Mesendoderm (in vitro differentiated cells): Measurements from ENCODE around the gene CHAT.

Experiments
- DNase-seq: peaks from one replicate; pipeline ENCODE4 v3.0.0; 2013
- H2AK5ac ChIP-seq: 2 replicates; pipeline ENCODE4 v1.6.1; 2013; ENCODE audit warnings: low read length, inconsistent platforms
- H2BK120ac ChIP-seq: 2 replicates; pipeline ENCODE4 v1.6.1; 2013; ENCODE audit warnings: low read depth, mild to moderate bottlenecking, low read length, moderate library complexity, mixed read lengths
- H2BK15ac ChIP-seq: replicated peaks from 2 replicates; pipeline ENCODE4 v1.6.1; 2013; ENCODE audit warnings: low read depth, mild to moderate bottlenecking, moderate library complexity
- H2BK5ac ChIP-seq: 2 replicates; pipeline ENCODE4 v1.6.1; 2013; ENCODE audit warnings: low read length, inconsistent platforms
- H3K18ac ChIP-seq: 2 replicates; pipeline ENCODE4 v1.6.1; 2013; ENCODE audit warnings: mild to moderate bottlenecking, low read length, mixed read lengths
- H3K23ac ChIP-seq: one replicate; pipeline ENCODE4 v1.6.1; 2013; ENCODE audit warnings: low read length
- H3K27ac ChIP-seq: 2 replicates; pipeline ENCODE4 v1.5.1; 2013; ENCODE audit warnings: low read depth, mild to moderate bottlenecking, inconsistent platforms, low read length, moderate library complexity
- H3K27me3 ChIP-seq: 2 replicates; pipeline ENCODE4 v1.6.1; 2013; ENCODE audit warnings: low read length, control low read depth, mild to moderate bottlenecking, inconsistent platforms; ENCODE audit not compliant: insufficient read depth, poor library complexity
- H3K36me3 ChIP-seq: 2 replicates; pipeline ENCODE4 v1.6.1; 2013; ENCODE audit warnings: low read length, inconsistent platforms; ENCODE audit not compliant: control insufficient read depth, insufficient read depth
- H3K4ac ChIP-seq: one replicate; pipeline ENCODE4 v1.6.1; 2013; ENCODE audit warnings: low read depth, mild to moderate bottlenecking, low read length, moderate library complexity
- H3K4me1 ChIP-seq: 2 replicates; pipeline ENCODE4 v1.6.1; 2013; ENCODE audit warnings: low read depth, low read length, inconsistent platforms; ENCODE audit not compliant: control insufficient read depth
- H3K4me2 ChIP-seq: 2 replicates; pipeline ENCODE4 v1.6.1; 2013; ENCODE audit warnings: low read length
- H3K4me3 ChIP-seq: 2 replicates; pipeline ENCODE4 v1.5.1; 2013; ENCODE audit warnings: mild to moderate bottlenecking, low read length
- H3K56ac ChIP-seq: one replicate; pipeline ENCODE4 v1.6.1; 2013; ENCODE audit warnings: low read length
- H3K79me1 ChIP-seq: 2 replicates; pipeline ENCODE4 v1.6.1; 2013; ENCODE audit warnings: low read length, inconsistent platforms
- H3K79me2 ChIP-seq: 2 replicates; pipeline ENCODE4 v1.6.1; 2013; ENCODE audit warnings: mild to moderate bottlenecking, low read length; ENCODE audit not compliant: control insufficient read depth, insufficient read depth
- H3K9ac ChIP-seq: 2 replicates; pipeline ENCODE4 v1.6.1; 2013; ENCODE audit warnings: low read length, inconsistent platforms
- H4K5ac ChIP-seq: one replicate; pipeline ENCODE4 v1.6.1; 2013; ENCODE audit warnings: low read length
- H4K8ac ChIP-seq: one replicate; pipeline ENCODE4 v1.6.1; 2013; ENCODE audit warnings: low read depth, mild to moderate bottlenecking, control low read depth, low read length, moderate library complexity
- WGBS: extraction: QIAGEN DNeasy Blood & Tissue Kit; methylation state at CpG from one replicate; pipeline ENCODE4 v1.1.7; 2013; ENCODE audit warnings: low lambda C conversion rate, missing lambda C conversion rate; ENCODE audit not compliant: insufficient coverage; ENCODE audit errors: extremely low coverage; 5-methylcytosine and 5-hydroxymethylcytosine counted together

CHAT gene

DNA sequence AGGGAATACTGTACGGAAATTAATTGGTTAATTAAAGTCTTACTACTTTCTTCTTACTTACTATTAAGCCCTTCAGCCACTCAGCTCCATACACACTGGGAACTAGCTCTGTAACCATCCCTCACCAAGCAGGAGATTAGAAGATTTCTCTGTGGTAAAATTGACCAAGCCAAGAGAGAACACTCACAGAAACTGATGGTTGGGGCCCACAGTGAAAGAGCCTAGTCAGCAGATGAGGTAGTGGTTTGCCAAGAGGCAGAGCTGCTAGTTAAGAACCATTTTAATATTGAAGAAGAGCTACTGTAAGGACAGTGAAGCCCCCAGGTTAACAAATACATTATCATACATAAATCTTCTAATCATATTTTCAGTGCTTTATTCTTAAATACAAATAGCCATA lies 43.8 kb downstream of the CHAT start:
- DNase-seq = no peak
- Histone ChIP-seq H3K36me3 (no peaks in the 10 kb centered on the region), H3K18ac (no peak overlapping the region), H3K4ac (no peak overlapping the region), H3K79me1 (no peaks in the 10 kb centered on the region), H2BK120ac (no peak overlapping the region), H2AK5ac (no peak overlapping the region), H3K27ac (no peak overlapping the region), H2BK5ac (no peak overlapping the region), H3K4me1 (no peaks in the 10 kb centered on the region), H3K23ac (no peak overlapping the region), H4K8ac (no peak overlapping the region), H3K79me2 (no peaks in the 10 kb centered on the region), H2BK15ac (no peak overlapping the region), H3K27me3 (no peaks in the 10 kb centered on the region), H3K4me2 (no peak overlapping the region), H3K4me3 (no peak overlapping the region), H3K9ac (no peak overlapping the region), H3K56ac (no peak overlapping the region), H4K5ac (no peak overlapping the region)
- no CpG with 5 or more reads among the region's 1 CpG for WGBS

GRCh38 chr10:49661140-49661856 lies 47.5 kb downstream of the CHAT start:
- Histone ChIP-seq H3K36me3 (no peaks in the 10 kb centered on the region), H3K79me1 (no peaks in the 10 kb centered on the region), H3K4ac (no peak overlapping the region), H4K8ac (no peak overlapping the region), H4K5ac (no peak overlapping the region), H3K27ac (no peak overlapping the region), H3K56ac (no peak overlapping the region), H2BK15ac (no peak overlapping the region), H3K27me3 (no peaks in the 10 kb centered on the region), H2BK5ac (no peak overlapping the region), H2BK120ac (no peak overlapping the region), H2AK5ac (no peak overlapping the region), H3K9ac (no peak overlapping the region), H3K18ac (no peak overlapping the region), H3K79me2 (no peaks in the 10 kb centered on the region), H3K4me2 (no peak overlapping the region), H3K4me1 (no peaks in the 10 kb centered on the region), H3K23ac (no peak overlapping the region), H3K4me3 (no peak overlapping the region)
- DNase-seq = no peak
- WGBS = no CpG with 5 or more reads among the region's 8 CpGs

DNA sequence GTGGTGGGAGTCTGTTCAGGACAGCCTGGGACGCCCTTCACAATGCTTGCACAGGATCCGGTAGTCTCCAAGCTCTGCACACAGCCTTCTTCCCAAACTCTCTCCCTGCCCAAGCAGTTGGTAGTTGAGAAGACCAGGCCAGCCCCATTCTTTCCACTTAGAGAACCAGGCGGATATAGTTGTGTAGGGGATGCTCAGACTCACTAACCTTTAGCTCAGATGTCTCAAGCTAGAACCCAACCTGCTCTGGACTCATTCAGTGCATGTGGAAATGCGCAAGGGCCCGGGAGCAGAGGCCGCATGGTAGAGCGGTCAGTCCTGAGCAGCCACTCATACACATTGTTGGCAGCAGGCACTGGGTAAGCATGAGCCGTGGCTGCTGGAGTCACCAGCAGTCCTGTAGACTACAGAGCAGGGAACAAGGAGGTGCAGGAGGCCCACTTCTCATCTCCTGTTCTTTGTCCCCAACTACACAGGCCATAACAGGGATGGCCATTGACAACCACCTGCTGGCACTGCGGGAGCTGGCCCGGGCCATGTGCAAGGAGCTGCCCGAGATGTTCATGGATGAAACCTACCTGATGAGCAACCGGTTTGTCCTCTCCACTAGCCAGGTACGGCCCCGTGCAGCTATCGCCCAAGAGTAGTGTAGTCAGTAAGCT lies 48.5 kb downstream of the CHAT start:
- no peak overlapping the region for H2BK5ac ChIP-seq
- no peak overlapping the region for H3K4me3 ChIP-seq
- no peaks in the 10 kb centered on the region for H3K79me2 ChIP-seq
- H3K36me3 ChIP-seq = no peaks in the 10 kb centered on the region
- H3K9ac ChIP-seq = no peak overlapping the region
- no peaks in the 10 kb centered on the region for H3K79me1 ChIP-seq
- no peak overlapping the region for H4K5ac ChIP-seq
- no peak overlapping the region for H4K8ac ChIP-seq
- H3K27me3 ChIP-seq = no peaks in the 10 kb centered on the region
- no peak overlapping the region for H3K27ac ChIP-seq
- H3K4ac ChIP-seq = no peak overlapping the region
- H2AK5ac ChIP-seq = no peak overlapping the region
- H2BK15ac ChIP-seq = no peak overlapping the region
- H3K56ac ChIP-seq = no peak overlapping the region
- no peak overlapping the region for H2BK120ac ChIP-seq
- no CpG with 5 or more reads among the region's 15 CpGs for WGBS
- no peak overlapping the region for H3K4me2 ChIP-seq
- no peak overlapping the region for H3K18ac ChIP-seq
- no peaks in the 10 kb centered on the region for H3K4me1 ChIP-seq
- DNase-seq = no peak
- no peak overlapping the region for H3K23ac ChIP-seq

DNA sequence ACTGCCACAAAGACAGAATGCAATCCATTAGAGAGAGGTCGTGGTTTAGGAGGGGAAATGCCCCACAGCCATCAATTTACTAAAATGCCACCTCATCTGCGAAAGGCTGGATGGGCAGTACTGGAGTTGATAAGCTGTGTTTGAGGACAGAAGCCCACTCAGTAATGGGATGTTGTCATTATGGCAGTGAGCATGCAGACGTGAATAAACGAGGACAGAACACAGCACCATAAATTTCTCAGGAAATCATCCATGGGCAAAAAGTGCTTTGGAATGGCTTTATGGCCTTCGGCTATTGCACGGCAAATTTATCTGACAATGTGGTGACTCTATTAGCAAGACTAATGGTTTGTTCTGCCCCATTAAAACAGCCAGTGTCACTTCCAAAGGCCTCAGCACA lies 49.8 kb downstream of the CHAT start:
- Histone ChIP-seq H3K56ac (no peak overlapping the region), H3K9ac (no peak overlapping the region), H3K18ac (no peak overlapping the region), H2BK15ac (no peak overlapping the region), H3K79me2 (no peaks in the 10 kb centered on the region), H3K27me3 (no peaks in the 10 kb centered on the region), H2AK5ac (no peak overlapping the region), H3K27ac (no peak overlapping the region), H3K23ac (no peak overlapping the region), H3K36me3 (no peaks in the 10 kb centered on the region), H3K4ac (no peak overlapping the region), H2BK120ac (no peak overlapping the region), H3K4me3 (no peak overlapping the region), H4K8ac (no peak overlapping the region), H4K5ac (no peak overlapping the region), H3K4me1 (no peaks in the 10 kb centered on the region), H3K4me2 (no peak overlapping the region), H2BK5ac (no peak overlapping the region), H3K79me1 (no peaks in the 10 kb centered on the region)
- no peak for DNase-seq
- WGBS = no CpG with 5 or more reads among the region's 6 CpGs

GRCh38 chr10:49664006-49664841 lies 50.4 kb downstream of the CHAT start:
- H3K27me3 ChIP-seq = no peaks in the 10 kb centered on the region
- no peak overlapping the region for H2BK120ac ChIP-seq
- no peak overlapping the region for H2BK5ac ChIP-seq
- H2AK5ac ChIP-seq = no peak overlapping the region
- H3K36me3 ChIP-seq = no peaks in the 10 kb centered on the region
- H3K18ac ChIP-seq = no peak overlapping the region
- H4K8ac ChIP-seq = no peak overlapping the region
- H3K23ac ChIP-seq = no peak overlapping the region
- H3K4me1 ChIP-seq = no peaks in the 10 kb centered on the region
- no peak for DNase-seq
- no peak overlapping the region for H3K4me2 ChIP-seq
- no CpG with 5 or more reads among the region's 7 CpGs for WGBS
- H4K5ac ChIP-seq = no peak overlapping the region
- H3K4me3 ChIP-seq = no peak overlapping the region
- H3K9ac ChIP-seq = no peak overlapping the region
- H3K79me2 ChIP-seq = no peaks in the 10 kb centered on the region
- no peak overlapping the region for H3K56ac ChIP-seq
- H3K79me1 ChIP-seq = no peaks in the 10 kb centered on the region
- no peak overlapping the region for H2BK15ac ChIP-seq
- H3K27ac ChIP-seq = no peak overlapping the region
- no peak overlapping the region for H3K4ac ChIP-seq
